B cell (primary cell): ENCODE data around the gene RBM28. TPM values are rescaled to one million over a fixed set of nuclear protein-coding genes. Genes with fewer than 3 reads are reported as not detected.

Experiments used
- ATAC-seq: fragments of 200-7000 bp; cut with Tn5 transposase; one replicate; pipeline ENCODE4 v1.10.0; 2021; ENCODE audit warnings: low read depth, mild to moderate bottlenecking, moderate number of reproducible peaks, moderate library complexity
- CTCF ChIA-PET: fragments of 350-600 bp; sonication (Branson Sonifier 250); formaldehyde crosslinking; loops from one replicate; lab custom pipeline; 2021; ENCODE audit warnings: antibody characterized with exemption, inconsistent platforms; lab: Charles Lee
- POLR2A ChIA-PET: fragments of 350-600 bp; sonication (Branson Sonifier 250); formaldehyde crosslinking; loops from one replicate; lab custom pipeline; 2021; ENCODE audit warnings: antibody characterized with exemption; lab: Charles Lee
- DNase-seq: peaks from one replicate; pipeline ENCODE4 v3.0.0; 2013
- H2AFZ ChIP-seq: 2 replicates; pipeline ENCODE4 v1.6.1; 2012; ENCODE audit warnings: mild to moderate bottlenecking, low read depth, low read length; ENCODE audit not compliant: insufficient read depth, poor library complexity, severe bottlenecking
- H3K27ac ChIP-seq, 2 donors: 1 replicate in 1 of 2; 2 replicates in 1 of 2; pipeline ENCODE4 v1.5.1; 2012 to 2013; ENCODE audit warnings: low read length in 2 of 2, mild to moderate bottlenecking in 2 of 2, moderate library complexity in 1 of 2
- H3K27me3 ChIP-seq, 4 experiments: fragments of 200-600 bp in 1 of 4; sonication (generic) in 1 of 4; replicated peaks in 1 of 4; 1 replicate in 2 of 4; 2 replicates in 2 of 4; pipeline versions ENCODE4 v1.6.1 to v1.7.0; 2013 to 2016; ENCODE audit warnings: low read length in 3 of 4, mild to moderate bottlenecking in 2 of 4, mixed read lengths in 1 of 4, moderate library complexity in 1 of 4; ENCODE audit not compliant: insufficient read depth in 4 of 4, control insufficient read depth in 3 of 4; ENCODE audit errors: control extremely low read depth in 1 of 4
- H3K36me3 ChIP-seq, 2 experiments: replicated peaks in 1 of 2; 1 replicate in 1 of 2; 2 replicates in 1 of 2; pipeline versions ENCODE4 v1.6.1 to v1.7.1; 2013; ENCODE audit warnings: low read length in 1 of 2; ENCODE audit not compliant: insufficient read depth in 2 of 2, control insufficient read depth in 1 of 2; ENCODE audit errors: control extremely low read depth in 1 of 2, extremely low read depth in 1 of 2
- H3K4me1 ChIP-seq, 2 donors: fragments of 200-600 bp in 1 of 2; sonication (generic) in 1 of 2; 1 replicate in 1 of 2; 2 replicates in 1 of 2; pipeline versions ENCODE4 v1.5.1 to v1.6.1; 2013 to 2017; ENCODE audit warnings: low read length in 2 of 2; ENCODE audit not compliant: control insufficient read depth in 2 of 2, insufficient read depth in 2 of 2
- H3K4me2 ChIP-seq: replicated peaks from 2 replicates; pipeline ENCODE3; 2012; ENCODE audit warnings: mild to moderate bottlenecking, low read depth, low read length; ENCODE audit not compliant: poor library complexity, severe bottlenecking
- H3K4me3 ChIP-seq, 5 experiments: fragments of 200-600 bp in 1 of 5; sonication (generic) in 1 of 5; 1 replicate in 3 of 5; 2 replicates in 2 of 5; pipeline versions ENCODE4 v1.5.1 to v1.7.0; 2011 to 2016; ENCODE audit warnings: low read length in 4 of 5, mild to moderate bottlenecking in 4 of 5, low read depth in 2 of 5, control low read depth in 1 of 5, moderate library complexity in 1 of 5; ENCODE audit not compliant: insufficient read depth in 1 of 5; ENCODE audit errors: control extremely low read depth in 1 of 5, extremely low read depth in 1 of 5
- H3K79me2 ChIP-seq: fragments of 200-600 bp; sonication (generic); one replicate; pipeline ENCODE4 v1.6.0; 2016; ENCODE audit warnings: low read length; ENCODE audit not compliant: control insufficient read depth, insufficient read depth
- H3K9ac ChIP-seq: fragments of 200-600 bp; sonication (generic); 2 replicates; pipeline ENCODE4 v1.6.1; 2017; ENCODE audit warnings: mild to moderate bottlenecking, low read length, moderate library complexity
- H3K9me3 ChIP-seq, 3 donors: one replicate each; pipeline versions ENCODE4 v1.6.1 to v1.7.1; 2013; ENCODE audit warnings: low read length in 2 of 3; ENCODE audit not compliant: control insufficient read depth in 2 of 3, insufficient read depth in 1 of 3; ENCODE audit errors: control extremely low read depth in 1 of 3
- H4K20me1 ChIP-seq: 2 replicates; pipeline ENCODE4 v1.6.0; 2012; ENCODE audit warnings: mild to moderate bottlenecking, low read length; ENCODE audit not compliant: insufficient read depth, control insufficient read depth, poor library complexity, severe bottlenecking
- H3K27ac Mint-ChIP-seq: one replicate; pipeline ENCODE4 v1.8.0; 2021; ENCODE audit warnings: mixed read lengths
- H3K27me3 Mint-ChIP-seq: one replicate; pipeline ENCODE4 v1.8.0; 2021; ENCODE audit warnings: mixed read lengths
- H3K4me1 Mint-ChIP-seq: one replicate; pipeline ENCODE4 v1.8.0; 2021; ENCODE audit warnings: mixed read lengths
- H3K4me3 Mint-ChIP-seq: one replicate; pipeline ENCODE4 v1.8.0; 2021; ENCODE audit warnings: mixed read lengths
- H3K9me3 Mint-ChIP-seq: one replicate; pipeline ENCODE4 v1.8.0; 2022; ENCODE audit warnings: mixed read lengths; ENCODE audit not compliant: insufficient read depth
- EZH2 ChIP-seq: IDR thresholded peaks from 2 replicates; pipeline ENCODE4 v1.6.1; 2012; ENCODE audit warnings: borderline replicate concordance, low read depth, mild to moderate bottlenecking, moderate library complexity, low read length; ENCODE audit not compliant: insufficient read depth, poor library complexity, severe bottlenecking
- WGBS: methylation state at CpG from one replicate; pipeline ENCODE4 v1.1.5; 2013; ENCODE audit warnings: missing lambda C conversion rate; ENCODE audit not compliant: insufficient coverage; 5-methylcytosine and 5-hydroxymethylcytosine counted together
- intact Hi-C: fragments of 100-400 bp; cut with micrococcal nuclease; formaldehyde crosslinking; loops from one replicate; pipeline ENCODE4 v1.10.0; 2022
- polyA plus RNA-seq: library from polyadenylated mRNA; depleted of rRNA; stranded (reverse); fragments of >200 nt; gene quantifications from 2 replicates; pipeline ENCODE4 v1.2.3, GENCODE V29; 2012
- total RNA-seq, 2 donors: library from RNA; stranded (reverse); fragments of 120-200 nt in 1 of 2; gene quantifications; 1 replicate in 1 of 2; 2 replicates in 1 of 2; pipeline versions ENCODE4 v1.2.3 to v1.2.4, GENCODE V29; 2013 to 2022
- TF ChIP-seq, protein P1 (sequence below): fragments of 200-600 bp; IDR thresholded peaks from one replicate; pipeline ENCODE4 v1.8.0; 2022; ENCODE audit warnings: antibody characterized with exemption, mild to moderate bottlenecking

RBM28 gene
- total and polyA plus RNA-seq, 2 donors (not counting 1 experiment from before 2014, with no cell fraction given) = 10.7 to 46.2 TPM

DNA sequence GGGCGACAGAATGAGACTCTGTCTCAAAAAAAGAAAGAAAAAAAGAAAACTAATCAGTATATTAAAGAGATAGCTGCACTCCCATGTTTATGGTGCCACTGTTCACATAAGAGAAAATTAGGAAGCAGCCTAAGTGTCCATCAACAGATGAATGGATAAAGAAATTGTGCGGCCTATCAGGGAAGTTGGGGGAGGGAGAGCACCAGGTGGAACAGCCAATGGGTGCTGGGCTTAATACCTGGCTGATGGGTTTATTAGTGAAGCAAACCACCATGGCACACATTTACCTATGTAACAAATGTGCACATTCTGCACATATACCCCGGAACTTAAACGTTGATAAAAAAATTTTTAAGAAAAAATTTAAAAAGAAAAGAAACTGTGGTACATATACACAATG is 26.8 kb upstream of the RBM28 start:
- Histone ChIP-seq H3K79me2 (no peaks in the 10 kb centered on the region), H2AFZ (no peak overlapping the region), H3K27me3 (peaks cover 0 to 6% (median 1%) of the 10 kb centered on the region in 4 experiments), H3K9ac (no peak overlapping the region), H3K4me2 (no peak overlapping the region), H3K4me1 (no peaks in the 10 kb centered on the region), H3K36me3 (no peaks in the 10 kb centered on the region), H3K9me3 (no peaks in the 10 kb centered on the region), H3K27ac (no peak overlapping the region), H4K20me1 (no peaks in the 10 kb centered on the region), H3K4me3 (no peak overlapping the region)
- 100% methylated on average over 1 of the region's 4 CpGs for WGBS
- Mint-ChIP-seq H3K4me1 (no peaks in the 10 kb centered on the region), H3K27me3 (peaks cover 34% of the 10 kb centered on the region), H3K27ac (no peak overlapping the region), H3K9me3 (no peaks in the 10 kb centered on the region), H3K4me3 (no peak overlapping the region)
- ChIA-PET POLR2A (no interaction called here), CTCF (no interaction called here)
- intact Hi-C loops = no loop called here
- ATAC-seq (no peak), DNase-seq (no peak)
- TF ChIP-seq, protein P1, sequence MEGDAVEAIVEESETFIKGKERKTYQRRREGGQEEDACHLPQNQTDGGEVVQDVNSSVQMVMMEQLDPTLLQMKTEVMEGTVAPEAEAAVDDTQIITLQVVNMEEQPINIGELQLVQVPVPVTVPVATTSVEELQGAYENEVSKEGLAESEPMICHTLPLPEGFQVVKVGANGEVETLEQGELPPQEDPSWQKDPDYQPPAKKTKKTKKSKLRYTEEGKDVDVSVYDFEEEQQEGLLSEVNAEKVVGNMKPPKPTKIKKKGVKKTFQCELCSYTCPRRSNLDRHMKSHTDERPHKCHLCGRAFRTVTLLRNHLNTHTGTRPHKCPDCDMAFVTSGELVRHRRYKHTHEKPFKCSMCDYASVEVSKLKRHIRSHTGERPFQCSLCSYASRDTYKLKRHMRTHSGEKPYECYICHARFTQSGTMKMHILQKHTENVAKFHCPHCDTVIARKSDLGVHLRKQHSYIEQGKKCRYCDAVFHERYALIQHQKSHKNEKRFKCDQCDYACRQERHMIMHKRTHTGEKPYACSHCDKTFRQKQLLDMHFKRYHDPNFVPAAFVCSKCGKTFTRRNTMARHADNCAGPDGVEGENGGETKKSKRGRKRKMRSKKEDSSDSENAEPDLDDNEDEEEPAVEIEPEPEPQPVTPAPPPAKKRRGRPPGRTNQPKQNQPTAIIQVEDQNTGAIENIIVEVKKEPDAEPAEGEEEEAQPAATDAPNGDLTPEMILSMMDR = no peak
- no peak for TF ChIP-seq EZH2

- H3K4me1 Mint-ChIP-seq = peaks cover 8% of the 10 kb centered on the region
- POLR2A ChIA-PET = no interaction called here
These were observed 23.3 kb upstream of the RBM28 start for GRCh38 chr7:128366986-128367385.

More at GRCh38 chr7:128366986-128367385, 23.3 kb upstream of the RBM28 start:
- H3K79me2 ChIP-seq = no peaks in the 10 kb centered on the region
- TF ChIP-seq EZH2 = no peak
- TF ChIP-seq, protein P1 = no peak
- Mint-ChIP-seq H3K27me3 (peaks cover 66% of the 10 kb centered on the region), H3K4me3 (no peak overlapping the region), H3K9me3 (no peaks in the 10 kb centered on the region), H3K27ac (no peak overlapping the region)
- H3K9me3 ChIP-seq = no peaks in the 10 kb centered on the region
- no peak overlapping the region for H3K4me3 ChIP-seq
- intact Hi-C loops = no loop called here
- CTCF ChIA-PET = interaction anchor here (0.9 to 1.1 kb wide), 2 partner anchors 19 to 41 kb away, joined by 3 read pairs; no protein-coding TSS in a partner anchor
- H4K20me1 ChIP-seq = no peaks in the 10 kb centered on the region
- no peak overlapping the region for H3K9ac ChIP-seq
- peaks cover 0 to 34% (median 23%) of the 10 kb centered on the region in 4 experiments for H3K27me3 ChIP-seq
- no peak overlapping the region for H3K4me2 ChIP-seq
- ATAC-seq (no peak), DNase-seq (no peak)
- H3K36me3 ChIP-seq = no peaks in the 10 kb centered on the region
- H2AFZ ChIP-seq = no peak overlapping the region
- no peak overlapping the region for H3K27ac ChIP-seq
- H3K4me1 ChIP-seq = peaks cover 3 to 5% of the 10 kb centered on the region in 2 donors
